GM12878 (cell line): ENCODE measurements around the gene SOX10. TPM values are rescaled to one million over a fixed set of nuclear protein-coding genes. Genes with fewer than 3 reads are reported as not detected.

Source experiments
- ATAC-seq: fragments of 200-7000 bp; cut with Tn5 transposase; 3 replicates; pipeline ENCODE4 v1.9.1; 2020; ENCODE audit warnings: mild to moderate bottlenecking, moderate library complexity
- BruUV-seq: library from RNA; stranded (reverse); fragments of 400-500 nt; replicated peaks from 2 replicates; lab custom pipeline; 2021; lab: Mats Ljungman, UMichigan
- CTCF ChIA-PET: fragments of 300-600 bp; sonication (Branson Sonifier 250); formaldehyde crosslinking; extraction: SDS; loops from one replicate; lab custom pipeline; 2021; ENCODE audit warnings: inconsistent platforms; lab: Yijun Ruan, JAX
- POLR2A ChIA-PET: fragments of 350-600 bp; formaldehyde crosslinking; extraction: SDS; loops from one replicate; lab custom pipeline; 2021; ENCODE audit warnings: inconsistent platforms; lab: Charles Lee
- RAD21 ChIA-PET: fragments of 300-600 bp; sonication (Branson Sonifier 250); formaldehyde crosslinking; loops from one replicate; lab custom pipeline; 2023; ENCODE audit warnings: antibody characterized with exemption; ENCODE audit not compliant: unreplicated experiment; lab: Charles Lee
- SMC1A ChIA-PET: fragments of 300-600 bp; sonication (Branson Sonifier 250); formaldehyde crosslinking; loops from one replicate; lab custom pipeline; 2023; ENCODE audit not compliant: unreplicated experiment, uncharacterized antibody; lab: Charles Lee
- DNase-seq: peaks from one replicate; pipeline ENCODE4 v3.0.0-alpha.2; 2011; ENCODE audit warnings: low read depth, low spot score
- FAIRE-seq: peaks from 3 replicates; lab custom pipeline; 2011; peaks lifted over from hg19 to GRCh38; lab: Jason Lieb, UNC
- H2AFZ ChIP-seq: 2 replicates; pipeline ENCODE4 v1.6.0; 2011; ENCODE audit warnings: low read depth, low read length, control low read depth; ENCODE audit not compliant: control insufficient read depth
- H3K27ac ChIP-seq: 2 replicates; pipeline ENCODE4 v1.5.1; 2011; ENCODE audit warnings: control low read depth; ENCODE audit not compliant: control insufficient read depth, insufficient read depth
- H3K27me3 ChIP-seq, 2 experiments: replicated peaks in 1 of 2; 2 replicates each; pipeline versions ENCODE4 v1.6.0 to v1.6.1; 2011; ENCODE audit warnings: low read length in 1 of 2; ENCODE audit not compliant: control insufficient read depth in 2 of 2, insufficient read depth in 2 of 2
- H3K36me3 ChIP-seq, 2 experiments: 2 replicates each; pipeline ENCODE4 v1.5.1; 2011; ENCODE audit warnings: low read length in 1 of 2; ENCODE audit not compliant: control insufficient read depth in 2 of 2, insufficient read depth in 2 of 2
- H3K4me1 ChIP-seq: 2 replicates; pipeline ENCODE4 v1.6.1; 2011; ENCODE audit warnings: mild to moderate bottlenecking, low read length, moderate library complexity, mixed read lengths; ENCODE audit not compliant: control insufficient read depth, insufficient read depth
- H3K4me2 ChIP-seq: 2 replicates; pipeline ENCODE4 v1.6.0; 2011; ENCODE audit warnings: control low read depth; ENCODE audit not compliant: control insufficient read depth, insufficient read depth
- H3K4me3 ChIP-seq: fragments of 200-600 bp; sonication (generic); 2 replicates; pipeline ENCODE4 v1.5.1; 2016
- H3K79me2 ChIP-seq: 2 replicates; pipeline ENCODE4 v1.6.0; 2011; ENCODE audit warnings: low read length; ENCODE audit not compliant: control insufficient read depth, insufficient read depth
- H3K9ac ChIP-seq: 2 replicates; pipeline ENCODE4 v1.8.0; 2011; ENCODE audit warnings: low read length, control low read depth, mixed read lengths; ENCODE audit not compliant: control insufficient read depth, insufficient read depth
- H3K9me3 ChIP-seq: replicated peaks from 3 replicates; pipeline ENCODE4 v1.5.1; 2011; ENCODE audit warnings: mild to moderate bottlenecking, low read length; ENCODE audit not compliant: control insufficient read depth, insufficient read depth
- H4K20me1 ChIP-seq: 2 replicates; pipeline ENCODE4 v1.6.0; 2011; ENCODE audit not compliant: control insufficient read depth, insufficient read depth
- CBFB ChIP-seq: IDR thresholded peaks from 2 replicates; pipeline ENCODE4 v1.6.1; 2016; ENCODE audit warnings: antibody characterized with exemption, low read depth
- CHD1 ChIP-seq: IDR thresholded peaks from 2 replicates; pipeline ENCODE4 v1.6.1; 2012; ENCODE audit warnings: low read depth, low read length, improper control_type of control experiment
- CHD4 ChIP-seq: fragments of 200-600 bp; sonication (generic); IDR thresholded peaks from 2 replicates; pipeline ENCODE4 v1.6.1; 2016; ENCODE audit warnings: mild to moderate bottlenecking
- EGR1 ChIP-seq, 2 experiments: IDR thresholded peaks; 1 replicate in 1 of 2; 2 replicates in 1 of 2; pipeline ENCODE4 v1.6.1; 2011 to 2012; ENCODE audit warnings: low read depth in 2 of 2, low read length in 2 of 2, borderline replicate concordance in 1 of 2, mild to moderate bottlenecking in 1 of 2, moderate library complexity in 1 of 2
- ESRRA ChIP-seq: IDR thresholded peaks from 2 replicates; pipeline ENCODE4 v1.6.1; 2012; ENCODE audit warnings: mild to moderate bottlenecking, low read length, improper control_type of control experiment
- NFYA ChIP-seq: IDR thresholded peaks from 2 replicates; pipeline ENCODE4 v1.6.1; 2011; ENCODE audit warnings: low read depth, mild to moderate bottlenecking, low read length, improper control_type of control experiment, borderline replicate concordance
- POLR2AphosphoS2 ChIP-seq: IDR thresholded peaks from 2 replicates; pipeline ENCODE4 v1.6.1; 2011; ENCODE audit warnings: low read depth, mild to moderate bottlenecking, low read length, improper control_type of control experiment, moderate library complexity
- SREBF1 ChIP-seq: IDR thresholded peaks from 2 replicates; pipeline ENCODE4 v1.6.1; 2012; ENCODE audit warnings: mild to moderate bottlenecking, low read length
- SUZ12 ChIP-seq: fragments of 200-600 bp; sonication (generic); IDR thresholded peaks from one replicate; pipeline ENCODE4 v1.6.1; 2018; ENCODE audit warnings: antibody characterized with exemption, mild to moderate bottlenecking; ENCODE audit not compliant: unreplicated experiment
- ZNF274 ChIP-seq: IDR thresholded peaks from one replicate; pipeline ENCODE4 v1.8.0; 2011; ENCODE audit not compliant: insufficient read length, insufficient read depth
- ZSCAN29 ChIP-seq: fragments of 450-650 bp; IDR thresholded peaks from 2 replicates; pipeline ENCODE4 v1.6.1; 2017; ENCODE audit warnings: mild to moderate bottlenecking, moderate library complexity
- WGBS: methylation state at CpG from one replicate; pipeline ENCODE4 v1.1.6; 2016; ENCODE audit warnings: low lambda C conversion rate; ENCODE audit not compliant: insufficient replicate concordance, insufficient coverage; ENCODE audit errors: missing lambda C conversion rate; 5-methylcytosine and 5-hydroxymethylcytosine counted together
- in situ Hi-C: fragments of 300-500 bp; cut with MboI; formaldehyde crosslinking; loops from 9 replicates; pipeline ENCODE4 v1.14.3; 2018; ENCODE audit warnings: mixed read lengths
- intact Hi-C: fragments of 100-400 bp; cut with micrococcal nuclease; formaldehyde crosslinking; loops from one replicate; pipeline ENCODE4 v1.14.2; 2022; ENCODE audit not compliant: unreplicated experiment
- polyA plus RNA-seq, 11 experiments: library from polyadenylated mRNA; depleted of rRNA in 4 of 11; unstranded in 6 of 11; stranded (reverse) in 5 of 11; fragments of >200 nt; fragmentation: Nextera tagmentation in 4 of 11; fragmentation: Illumina TruSeq in 1 of 11; extraction: Ambion mirVana in 4 of 11; extraction: Trizol in 1 of 11; gene quantifications; 1 replicate in 1 of 11; 2 replicates in 10 of 11; pipeline versions ENCODE4 v1.2.1 to v1.2.3, GENCODE V29; 2011 to 2016; ENCODE audit warnings: inconsistent platforms in 2 of 11, missing spikeins in 2 of 11, low read depth in 1 of 11
- total RNA-seq, 4 experiments: library from RNA; depleted of rRNA in 3 of 4; stranded (reverse); fragments of >200 nt in 3 of 4; fragmentation: Illumina TruSeq in 1 of 4; extraction: Trizol in 1 of 4; gene quantifications; 2 replicates each; pipeline versions ENCODE4 v1.2.1 to v1.2.3, GENCODE V29; 2013 to 2021
- TF ChIP-seq, protein P1 (sequence below): fragments of 450-650 bp; IDR thresholded peaks from 2 replicates; pipeline ENCODE4 v1.6.1; 2016; ENCODE audit warnings: mild to moderate bottlenecking
- TF ChIP-seq, protein P2 (sequence below): IDR thresholded peaks from 2 replicates; pipeline ENCODE4 v1.6.1; 2012; ENCODE audit warnings: improper control_type of control experiment, low read depth, low read length; ENCODE audit not compliant: insufficient replicate concordance
- TF ChIP-seq, protein P3 (sequence below): fragments of 450-650 bp; formaldehyde crosslinking; IDR thresholded peaks from 2 replicates; pipeline ENCODE4 v1.4.0; 2022; ENCODE audit warnings: mild to moderate bottlenecking, moderate library complexity

SOX10 gene
- total and polyA plus RNA-seq, 10 of the 15 experiments (the other 5 are each of a cell fraction or from before 2014, with no cell fraction given), result 0.05 TPM; not detected in 9

DNA sequence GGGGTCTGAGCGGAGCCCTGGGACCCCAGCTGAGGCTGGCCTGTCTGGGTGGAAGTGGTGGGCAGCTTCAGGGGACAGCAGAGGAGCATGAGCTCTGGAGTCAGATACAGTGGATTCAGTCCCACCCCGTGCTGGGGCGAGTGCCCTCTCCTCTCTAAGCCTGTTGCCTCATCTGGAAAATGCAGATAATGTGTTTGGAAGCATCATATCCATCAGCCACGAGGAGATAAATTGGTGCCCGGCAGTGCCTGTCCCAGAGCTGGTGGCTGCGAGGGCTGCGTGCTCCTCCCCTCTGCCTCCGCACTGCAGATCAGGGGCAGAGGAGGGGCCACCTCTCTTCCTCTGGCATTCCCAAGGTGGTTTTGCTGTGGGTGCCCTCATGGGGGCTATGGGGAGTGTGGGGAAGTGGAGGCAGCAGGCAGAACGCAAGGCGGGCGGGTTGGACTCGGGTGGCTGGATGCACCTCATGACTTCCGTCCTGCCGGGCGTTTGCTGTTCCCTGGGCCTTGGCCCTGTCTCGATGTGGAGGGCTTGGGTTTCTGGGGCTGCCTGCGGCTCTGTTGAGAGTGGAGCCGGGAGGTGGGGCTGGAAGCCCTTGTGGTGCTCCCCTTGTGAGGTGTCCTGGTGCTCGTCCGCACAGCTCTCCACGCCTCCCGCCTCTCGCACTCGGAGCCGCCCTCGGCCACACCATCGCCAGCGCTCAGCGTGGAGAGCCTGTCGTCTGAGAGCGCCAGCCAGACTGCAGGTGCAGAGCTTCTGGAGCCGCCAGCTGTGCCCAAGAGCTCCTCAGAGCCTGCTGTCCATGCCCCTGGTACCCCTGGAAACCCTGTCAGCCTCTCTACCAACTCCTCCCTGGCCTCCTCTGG is 57.4 kb downstream of the SOX10 start:
- SMC1A ChIA-PET, result no interaction called here
- Histone ChIP-seq H4K20me1 (no peaks in the 10 kb centered on the region), H3K27me3 (no peaks in the 10 kb centered on the region), H3K4me3 (no peak overlapping the region), H3K4me1 (0 out of 2 replicates have a peak, but pooled peaks cover 3% of the 10 kb centered on the region), H3K79me2 (no peaks in the 10 kb centered on the region), H2AFZ (no peak overlapping the region), H3K9ac (no peak overlapping the region), H3K36me3 (peaks cover 3 to 6% of the 10 kb centered on the region in 2 experiments; a peak in 3 of 4 replicates), H3K27ac (no peak overlapping the region), H3K9me3 (no peaks in the 10 kb centered on the region), H3K4me2 (no peak overlapping the region)
- ATAC-seq, result no peak
- WGBS, result 88% methylated on average over 32 of the region's 32 CpGs
- TF ChIP-seq SREBF1, result no peak
- TF ChIP-seq ESRRA, result no peak
- TF ChIP-seq SUZ12, result no peak
- no peak for TF ChIP-seq CHD1
- TF ChIP-seq, protein P1, sequence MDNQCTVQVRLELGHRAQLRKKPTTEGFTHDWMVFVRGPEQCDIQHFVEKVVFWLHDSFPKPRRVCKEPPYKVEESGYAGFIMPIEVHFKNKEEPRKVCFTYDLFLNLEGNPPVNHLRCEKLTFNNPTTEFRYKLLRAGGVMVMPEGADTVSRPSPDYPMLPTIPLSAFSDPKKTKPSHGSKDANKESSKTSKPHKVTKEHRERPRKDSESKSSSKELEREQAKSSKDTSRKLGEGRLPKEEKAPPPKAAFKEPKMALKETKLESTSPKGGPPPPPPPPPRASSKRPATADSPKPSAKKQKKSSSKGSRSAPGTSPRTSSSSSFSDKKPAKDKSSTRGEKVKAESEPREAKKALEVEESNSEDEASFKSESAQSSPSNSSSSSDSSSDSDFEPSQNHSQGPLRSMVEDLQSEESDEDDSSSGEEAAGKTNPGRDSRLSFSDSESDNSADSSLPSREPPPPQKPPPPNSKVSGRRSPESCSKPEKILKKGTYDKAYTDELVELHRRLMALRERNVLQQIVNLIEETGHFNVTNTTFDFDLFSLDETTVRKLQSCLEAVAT, result no peak
- TF ChIP-seq ZNF274, result no peak
- TF ChIP-seq, protein P2, sequence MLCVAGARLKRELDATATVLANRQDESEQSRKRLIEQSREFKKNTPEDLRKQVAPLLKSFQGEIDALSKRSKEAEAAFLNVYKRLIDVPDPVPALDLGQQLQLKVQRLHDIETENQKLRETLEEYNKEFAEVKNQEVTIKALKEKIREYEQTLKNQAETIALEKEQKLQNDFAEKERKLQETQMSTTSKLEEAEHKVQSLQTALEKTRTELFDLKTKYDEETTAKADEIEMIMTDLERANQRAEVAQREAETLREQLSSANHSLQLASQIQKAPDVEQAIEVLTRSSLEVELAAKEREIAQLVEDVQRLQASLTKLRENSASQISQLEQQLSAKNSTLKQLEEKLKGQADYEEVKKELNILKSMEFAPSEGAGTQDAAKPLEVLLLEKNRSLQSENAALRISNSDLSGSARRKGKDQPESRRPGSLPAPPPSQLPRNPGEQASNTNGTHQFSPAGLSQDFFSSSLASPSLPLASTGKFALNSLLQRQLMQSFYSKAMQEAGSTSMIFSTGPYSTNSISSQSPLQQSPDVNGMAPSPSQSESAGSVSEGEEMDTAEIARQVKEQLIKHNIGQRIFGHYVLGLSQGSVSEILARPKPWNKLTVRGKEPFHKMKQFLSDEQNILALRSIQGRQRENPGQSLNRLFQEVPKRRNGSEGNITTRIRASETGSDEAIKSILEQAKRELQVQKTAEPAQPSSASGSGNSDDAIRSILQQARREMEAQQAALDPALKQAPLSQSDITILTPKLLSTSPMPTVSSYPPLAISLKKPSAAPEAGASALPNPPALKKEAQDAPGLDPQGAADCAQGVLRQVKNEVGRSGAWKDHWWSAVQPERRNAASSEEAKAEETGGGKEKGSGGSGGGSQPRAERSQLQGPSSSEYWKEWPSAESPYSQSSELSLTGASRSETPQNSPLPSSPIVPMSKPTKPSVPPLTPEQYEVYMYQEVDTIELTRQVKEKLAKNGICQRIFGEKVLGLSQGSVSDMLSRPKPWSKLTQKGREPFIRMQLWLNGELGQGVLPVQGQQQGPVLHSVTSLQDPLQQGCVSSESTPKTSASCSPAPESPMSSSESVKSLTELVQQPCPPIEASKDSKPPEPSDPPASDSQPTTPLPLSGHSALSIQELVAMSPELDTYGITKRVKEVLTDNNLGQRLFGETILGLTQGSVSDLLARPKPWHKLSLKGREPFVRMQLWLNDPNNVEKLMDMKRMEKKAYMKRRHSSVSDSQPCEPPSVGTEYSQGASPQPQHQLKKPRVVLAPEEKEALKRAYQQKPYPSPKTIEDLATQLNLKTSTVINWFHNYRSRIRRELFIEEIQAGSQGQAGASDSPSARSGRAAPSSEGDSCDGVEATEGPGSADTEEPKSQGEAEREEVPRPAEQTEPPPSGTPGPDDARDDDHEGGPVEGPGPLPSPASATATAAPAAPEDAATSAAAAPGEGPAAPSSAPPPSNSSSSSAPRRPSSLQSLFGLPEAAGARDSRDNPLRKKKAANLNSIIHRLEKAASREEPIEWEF, result no peak
- no peak for TF ChIP-seq EGR1 (IDR thresholded peaks at IDR 0.05; ENCODE audit: borderline replicate concordance in 1 of 2, low read depth in 2 of 2, low read length in 2 of 2)
- no peak for TF ChIP-seq NFYA
- TF ChIP-seq CBFB, result no peak
- no peak for TF ChIP-seq CHD4
- no peak for TF ChIP-seq POLR2AphosphoS2
- TF ChIP-seq ZSCAN29, result no peak
- TF ChIP-seq, protein P3, sequence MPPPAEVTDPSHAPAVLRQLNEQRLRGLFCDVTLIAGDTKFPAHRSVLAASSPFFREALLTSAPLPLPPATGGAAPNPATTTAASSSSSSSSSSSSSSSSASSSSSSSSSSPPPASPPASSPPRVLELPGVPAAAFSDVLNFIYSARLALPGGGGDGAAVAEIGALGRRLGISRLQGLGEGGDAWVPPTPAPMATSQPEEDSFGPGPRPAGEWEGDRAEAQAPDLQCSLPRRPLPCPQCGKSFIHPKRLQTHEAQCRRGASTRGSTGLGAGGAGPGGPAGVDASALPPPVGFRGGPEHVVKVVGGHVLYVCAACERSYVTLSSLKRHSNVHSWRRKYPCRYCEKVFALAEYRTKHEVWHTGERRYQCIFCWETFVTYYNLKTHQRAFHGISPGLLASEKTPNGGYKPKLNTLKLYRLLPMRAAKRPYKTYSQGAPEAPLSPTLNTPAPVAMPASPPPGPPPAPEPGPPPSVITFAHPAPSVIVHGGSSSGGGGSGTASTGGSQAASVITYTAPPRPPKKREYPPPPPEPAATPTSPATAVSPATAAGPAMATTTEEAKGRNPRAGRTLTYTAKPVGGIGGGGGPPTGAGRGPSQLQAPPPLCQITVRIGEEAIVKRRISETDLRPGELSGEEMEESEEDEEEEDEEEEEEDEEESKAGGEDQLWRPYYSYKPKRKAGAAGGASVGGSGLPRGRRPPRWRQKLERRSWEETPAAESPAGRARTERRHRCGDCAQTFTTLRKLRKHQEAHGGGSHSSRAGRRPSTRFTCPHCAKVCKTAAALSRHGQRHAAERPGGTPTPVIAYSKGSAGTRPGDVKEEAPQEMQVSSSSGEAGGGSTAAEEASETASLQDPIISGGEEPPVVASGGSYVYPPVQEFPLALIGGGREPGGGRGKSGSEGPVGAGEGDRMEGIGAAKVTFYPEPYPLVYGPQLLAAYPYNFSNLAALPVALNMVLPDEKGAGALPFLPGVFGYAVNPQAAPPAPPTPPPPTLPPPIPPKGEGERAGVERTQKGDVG, result no peak
- POLR2A ChIA-PET, result no interaction called here
- CTCF ChIA-PET, result interaction anchor here (0.6 kb wide), 1 partner anchor 737 kb away, joined by 3 read pairs; no protein-coding TSS in a partner anchor
- RAD21 ChIA-PET, result no interaction called here
- intact Hi-C loops, result no loop called here
- FAIRE-seq, result no peak
- BruUV-seq, result no TSS peak
- in situ Hi-C loops, result no loop called here
- DNase-seq, result no peak
